Measurements from ENCODE around the gene SIPA1.

Gene SIPA1

GRCh38 chr11:65607614-65608426 is 30.1 kb upstream of the SIPA1 start:
- DNase-seq (ENCODE audit: low read depth, low spot score): no peak

DNA sequence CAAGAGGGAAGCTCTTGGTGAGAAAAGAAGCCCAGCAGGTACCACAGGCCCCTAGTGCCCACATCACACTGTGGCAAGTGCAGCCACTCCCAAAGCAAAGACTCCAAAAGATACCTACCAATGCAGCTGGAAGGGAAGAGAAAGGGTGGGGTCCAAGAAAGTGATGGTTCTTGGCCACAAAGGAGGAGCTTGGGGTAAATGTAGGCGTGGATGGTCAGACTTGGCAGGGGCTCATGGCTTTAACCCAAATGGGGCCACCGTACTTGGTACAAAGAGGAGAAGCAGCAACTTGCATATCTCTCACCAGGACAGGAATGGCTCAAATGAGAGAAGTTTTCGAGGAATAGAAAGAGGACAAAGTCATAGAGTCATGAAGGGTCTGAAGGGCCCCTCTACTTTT is 28.7 kb upstream of the SIPA1 start:
- no peak for DNase-seq (ENCODE audit: low read depth, low spot score)

GRCh38 chr11:65609665-65610064 is 28.2 kb upstream of the SIPA1 start:
- DNase-seq (ENCODE audit: low read depth, low spot score): no peak

- DNase-seq (ENCODE audit: low read depth, low spot score): no peak
Measured at GRCh38 chr11:65610404-65610803, 27.5 kb upstream of the SIPA1 start.

- no peak for DNase-seq (ENCODE audit: low read depth, low spot score)
Measured at GRCh38 chr11:65611028-65611757, 26.7 kb upstream of the SIPA1 start.

- DNase-seq (ENCODE audit: low read depth, low spot score): no peak
Measured at GRCh38 chr11:65611758-65612603, 25.9 kb upstream of the SIPA1 start.

- no peak for DNase-seq (ENCODE audit: low read depth, low spot score)
Measured at GRCh38 chr11:65612691-65613090, 25.2 kb upstream of the SIPA1 start.

DNA sequence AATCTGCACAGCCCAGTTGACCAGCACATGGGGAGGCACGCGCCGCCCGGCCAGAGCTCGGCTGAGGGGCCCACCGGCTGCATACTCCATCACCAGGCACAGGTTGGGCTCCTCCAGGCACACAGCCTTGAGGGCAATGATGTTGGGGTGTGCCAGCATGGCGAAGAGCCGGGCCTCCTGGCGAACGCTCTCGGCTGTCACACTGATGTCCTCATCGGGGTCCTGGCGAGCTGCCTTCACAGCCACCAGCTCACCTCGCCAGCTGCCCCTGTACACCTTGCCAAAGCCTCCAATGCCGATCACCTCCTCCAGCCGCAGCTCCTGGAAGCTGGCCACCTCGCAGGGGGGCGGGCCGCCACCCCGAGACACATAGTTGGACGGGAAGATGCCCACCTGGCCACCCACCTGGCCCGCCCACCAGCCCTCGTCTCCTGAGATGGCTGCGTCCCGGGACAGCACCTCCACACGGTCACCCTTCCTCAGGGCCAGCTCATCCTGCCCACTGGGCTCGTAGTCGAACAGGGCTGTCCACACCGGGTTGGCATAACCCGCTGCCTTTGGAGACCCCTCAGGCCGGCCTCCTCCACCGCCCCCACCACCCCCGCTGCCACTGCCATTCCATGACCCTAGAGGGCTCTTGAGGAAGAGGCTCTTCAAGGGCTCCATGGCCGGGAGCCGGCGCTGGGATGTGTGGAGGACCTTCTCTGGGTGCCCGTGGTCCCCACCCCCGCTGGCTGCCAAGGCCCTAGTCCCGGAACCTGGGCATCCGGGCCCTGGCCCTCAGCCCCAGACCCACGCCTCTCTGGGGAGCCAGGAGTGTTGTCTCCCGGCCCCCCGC is 24.6 kb upstream of the SIPA1 start:
- no peak for DNase-seq (ENCODE audit: low read depth, low spot score)

- peak; percentile 100 for DNase-seq (ENCODE audit: low read depth, low spot score)
Measured at GRCh38 chr11:65615229-65615949, 22.5 kb upstream of the SIPA1 start, which contains the start of gene PCNX3. Gene PCNX3, plus strand, starts transcription at chr11:65615776. Its CDS starts 536 bp downstream, at chr11:65616312.

DNA sequence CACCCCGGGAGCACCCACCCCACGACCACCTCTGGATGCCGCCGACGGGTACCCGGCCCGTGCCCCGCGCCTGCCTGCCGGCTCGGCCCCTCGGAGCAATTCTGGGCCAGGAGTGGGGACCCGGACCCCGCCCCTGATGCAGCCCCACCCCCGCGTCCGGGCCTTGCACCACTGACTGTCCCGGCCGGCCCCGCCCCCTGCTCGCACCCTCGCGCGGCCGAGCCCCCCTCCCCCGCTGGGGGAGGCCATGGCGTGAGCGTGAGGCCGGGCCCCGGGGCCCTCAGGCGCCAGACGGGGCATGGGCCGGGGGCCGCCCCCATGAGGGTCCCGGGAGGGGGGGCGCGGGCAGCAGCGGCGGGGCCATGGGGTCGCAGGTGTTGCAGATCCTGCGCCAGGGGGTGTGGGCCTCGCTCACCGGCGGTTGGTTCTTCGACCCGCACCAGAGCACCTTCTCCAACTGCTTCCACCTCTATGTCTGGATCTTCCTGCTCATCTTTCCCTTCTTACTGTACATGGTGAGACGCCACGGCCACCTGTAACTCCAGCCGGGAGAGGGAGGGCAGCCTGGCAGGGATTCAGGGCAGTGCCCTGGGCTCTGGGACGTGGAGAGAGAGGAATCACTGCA is 21.8 kb upstream of the SIPA1 start:
- no peak for DNase-seq (ENCODE audit: low read depth, low spot score)

GRCh38 chr11:65616575-65617001 is 21.3 kb upstream of the SIPA1 start:
- no peak for DNase-seq (ENCODE audit: low read depth, low spot score)

- no peak for DNase-seq (ENCODE audit: low read depth, low spot score)
Measured at GRCh38 chr11:65617136-65617850, 20.6 kb upstream of the SIPA1 start.

DNA sequence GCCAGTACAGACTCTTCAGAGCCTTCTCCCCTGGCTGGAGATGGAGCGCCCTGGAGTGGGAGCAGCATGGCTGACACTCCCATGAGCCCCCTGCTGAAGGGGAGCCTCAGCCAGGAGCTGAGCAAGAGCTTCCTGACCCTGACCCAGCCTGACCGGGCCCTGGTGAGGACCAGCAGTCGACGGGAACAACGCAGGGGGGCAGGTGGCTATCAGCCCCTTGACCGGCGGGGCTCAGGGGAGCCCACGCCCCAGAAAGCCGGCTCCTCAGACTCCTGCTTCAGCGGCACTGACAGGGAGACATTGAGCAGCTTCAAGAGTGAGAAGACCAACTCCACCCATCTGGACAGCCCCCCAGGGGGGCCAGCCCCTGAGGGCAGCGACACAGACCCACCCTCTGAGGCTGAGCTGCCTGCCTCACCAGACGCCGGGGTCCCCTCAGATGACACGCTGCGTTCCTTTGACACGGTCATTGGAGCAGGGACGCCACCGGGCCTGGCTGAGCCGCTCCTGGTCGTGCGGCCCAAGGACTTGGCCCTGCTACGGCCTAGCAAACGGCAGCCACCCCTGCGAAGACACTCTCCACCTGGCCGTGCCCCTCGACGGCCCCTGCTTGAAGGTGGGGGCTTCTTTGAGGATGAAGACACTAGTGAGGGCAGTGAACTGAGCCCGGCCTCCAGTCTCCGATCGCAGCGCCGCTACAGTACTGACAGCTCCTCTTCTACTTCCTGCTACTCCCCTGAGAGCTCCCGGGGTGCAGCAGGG is 19.7 kb upstream of the SIPA1 start:
- DNase-seq (ENCODE audit: low read depth, low spot score): no peak

- DNase-seq (ENCODE audit: low read depth, low spot score): no peak
Measured at GRCh38 chr11:65618763-65619162, 19.1 kb upstream of the SIPA1 start.

DNA sequence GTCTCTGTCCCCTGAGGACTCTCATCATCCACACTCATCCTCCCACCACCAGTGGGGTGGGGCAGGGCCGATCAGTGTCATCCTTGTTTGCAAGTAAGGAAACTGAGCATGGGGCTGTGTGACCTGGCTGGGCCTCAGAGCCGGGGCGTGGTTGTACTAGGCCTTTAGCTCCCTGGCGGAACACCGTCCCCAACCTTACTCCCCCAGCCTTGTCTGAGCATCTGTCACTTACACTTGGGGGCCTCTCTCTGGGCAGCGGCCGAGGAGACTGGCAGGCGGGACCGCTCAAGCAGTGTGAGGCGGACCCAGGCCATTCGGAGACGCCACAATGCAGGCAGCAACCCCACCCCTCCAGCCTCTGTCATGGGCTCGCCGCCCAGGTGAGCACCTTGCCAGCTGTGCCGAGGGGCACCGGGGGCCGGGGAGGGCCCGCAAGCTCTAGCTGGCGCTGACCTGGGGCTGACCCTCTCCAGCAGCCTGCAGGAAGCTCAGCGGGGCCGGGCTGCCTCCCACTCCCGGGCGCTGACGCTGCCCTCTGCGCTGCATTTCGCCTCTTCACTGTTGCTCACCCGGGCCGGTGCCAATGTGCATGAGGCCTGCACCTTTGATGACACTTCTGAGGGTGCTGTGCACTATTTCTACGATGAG is 18.5 kb upstream of the SIPA1 start:
- DNase-seq (ENCODE audit: low read depth, low spot score): no peak

- DNase-seq (ENCODE audit: low read depth, low spot score): no peak
Measured at GRCh38 chr11:65620666-65621065, 17.2 kb upstream of the SIPA1 start.

DNA sequence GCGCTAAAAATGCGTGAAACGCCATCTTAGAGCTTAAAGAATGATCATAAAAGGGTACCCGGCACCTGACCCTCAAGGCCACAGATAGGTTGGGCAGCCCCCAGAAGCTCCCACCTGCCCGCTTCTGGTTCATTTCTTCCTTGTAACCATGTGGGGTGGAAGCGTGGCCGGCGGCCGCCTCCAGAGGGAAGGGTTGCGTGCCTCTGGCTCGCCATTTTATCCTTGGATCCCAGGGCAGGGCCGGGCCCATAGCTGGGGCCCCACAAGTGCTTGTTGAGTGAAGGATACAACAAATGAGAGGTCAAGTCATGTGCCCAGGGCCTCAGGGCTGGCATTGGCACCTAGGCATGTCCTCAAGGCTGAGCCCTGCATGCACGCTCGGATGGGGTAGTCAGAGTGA is 16.4 kb upstream of the SIPA1 start:
- no peak for DNase-seq (ENCODE audit: low read depth, low spot score)

DNA sequence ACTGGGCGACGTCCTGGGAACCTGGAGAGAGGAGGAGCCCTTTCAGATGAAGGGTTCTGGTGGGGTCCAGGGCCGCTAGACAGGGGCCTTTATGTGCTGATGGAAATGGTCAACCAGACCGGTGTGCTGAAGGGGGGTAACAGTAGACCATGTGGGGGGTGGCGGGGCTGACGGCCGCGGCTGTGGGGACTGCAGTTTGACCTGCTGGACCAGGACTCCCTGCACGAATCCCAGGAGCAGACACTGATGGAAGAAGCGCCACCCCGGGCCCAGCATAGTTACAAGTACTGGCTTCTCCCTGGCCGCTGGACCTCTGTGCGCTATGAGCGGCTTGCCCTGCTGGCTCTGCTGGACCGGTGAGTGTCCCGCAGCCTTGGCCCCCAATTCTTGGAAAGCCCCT is 15.9 kb upstream of the SIPA1 start:
- DNase-seq (ENCODE audit: low read depth, low spot score): no peak

Measured in brain pericyte (primary cell).